Epithelial cell of esophagus (primary cell): ENCODE measurements around the gene CLTCL1.
A peak's percentile ranks its signal among the peaks of the same experiment; 100 is the strongest.
"Not testable (repeated sequence)": the region's sequence is repeated elsewhere in the genome, so short reads cannot be mapped to it uniquely, and the experiment has no call there.

Experiments used
- DNase-seq: peaks from one replicate; pipeline ENCODE4 v3.0.0; 2010; ENCODE audit warnings: low read depth
- H3K4me3 ChIP-seq: 2 replicates; pipeline ENCODE4 v1.5.1; 2011; ENCODE audit warnings: mild to moderate bottlenecking, low read length, control low read depth
- CTCF ChIP-seq: IDR thresholded peaks from 2 replicates; pipeline ENCODE4 v1.5.1; 2011; ENCODE audit warnings: low read depth, mild to moderate bottlenecking, low read length, control low read depth, inconsistent platforms; ENCODE audit not compliant: insufficient read depth; ENCODE audit errors: missing control alignments

Gene CLTCL1

DNA sequence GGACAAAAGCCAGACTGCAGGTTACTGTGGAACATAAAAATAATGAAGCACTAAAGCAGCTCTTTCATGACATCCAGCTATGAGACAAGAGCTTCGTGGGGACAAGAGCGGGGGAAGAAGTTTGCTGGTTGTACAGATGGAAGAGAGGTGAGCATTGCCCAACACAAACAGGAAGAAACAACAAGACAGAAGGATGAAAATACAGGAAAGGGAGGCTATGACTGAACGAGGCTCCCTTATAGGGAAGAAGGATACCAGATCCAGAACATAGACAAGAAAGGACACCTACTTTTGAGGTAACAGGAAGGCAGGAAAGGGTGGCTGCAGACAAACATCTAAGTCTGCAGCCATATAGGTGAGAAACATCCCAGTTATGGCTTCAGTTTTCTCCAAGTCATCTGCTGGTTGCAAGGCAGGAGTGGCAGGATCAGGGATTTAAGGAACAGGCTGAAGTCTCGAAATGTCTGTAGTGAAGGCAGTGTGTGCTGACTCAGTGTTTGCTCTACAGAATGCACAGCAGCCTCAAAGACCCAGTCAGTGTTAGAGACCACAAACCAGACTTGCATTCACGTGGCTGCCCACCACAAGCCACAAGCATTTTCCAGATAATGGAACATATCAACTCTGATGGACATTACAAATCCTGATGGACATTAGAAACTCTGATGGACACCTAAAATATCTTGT lies 1.9 kb downstream of the CLTCL1 start:
- H3K4me3 ChIP-seq: no peak overlapping the region
- peak; percentile 70 for DNase-seq
- TF ChIP-seq CTCF: no peak

DNA sequence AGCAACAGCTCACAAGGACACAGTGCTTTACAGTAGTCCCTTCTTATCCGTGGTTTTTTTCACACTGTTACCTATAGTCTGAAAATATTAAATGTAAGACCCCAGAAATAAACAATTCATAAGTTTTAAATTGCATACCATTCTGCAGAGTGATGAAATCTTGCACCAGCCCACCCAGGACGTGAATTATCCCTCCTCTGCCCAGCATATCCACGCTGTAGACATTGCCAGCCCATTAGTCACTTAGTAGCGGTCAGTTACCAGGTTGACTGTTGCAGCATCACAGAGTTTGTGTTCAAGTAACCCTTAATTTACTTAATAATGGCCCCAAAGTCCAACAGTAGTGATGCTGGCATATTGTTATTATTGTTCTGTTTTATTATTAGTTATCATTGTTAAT lies 3.6 kb downstream of the CLTCL1 start:
- TF ChIP-seq CTCF: no peak
- peak; percentile 77 for DNase-seq
- H3K4me3 ChIP-seq: no peak overlapping the region

- no peak overlapping the region for H3K4me3 ChIP-seq
- peak; percentile 98 for DNase-seq
- TF ChIP-seq CTCF: no peak
Measured at GRCh38 chr22:19287076-19287707, 4.3 kb downstream of the CLTCL1 start.

DNA sequence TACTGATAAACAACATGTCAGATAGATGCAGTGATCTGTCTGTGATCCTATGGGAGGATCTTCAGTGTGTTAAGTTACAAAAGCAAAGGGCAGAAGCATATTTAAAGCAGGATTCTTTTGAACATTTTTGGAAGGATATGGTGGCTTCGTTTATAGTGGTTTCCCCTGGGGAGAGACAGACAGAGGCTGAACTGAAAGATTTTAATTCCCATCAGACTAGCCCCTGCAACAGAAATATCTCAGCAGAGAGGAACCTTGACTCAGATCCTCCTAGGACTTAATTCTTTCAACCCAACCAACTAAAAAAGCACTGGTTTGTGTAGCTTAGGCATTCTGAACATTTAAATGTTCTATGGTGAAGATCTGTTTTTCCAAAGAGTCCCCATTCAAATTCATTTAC lies 5.7 kb downstream of the CLTCL1 start:
- H3K4me3 ChIP-seq: no peak overlapping the region
- no peak for DNase-seq
- TF ChIP-seq CTCF: no peak

DNA sequence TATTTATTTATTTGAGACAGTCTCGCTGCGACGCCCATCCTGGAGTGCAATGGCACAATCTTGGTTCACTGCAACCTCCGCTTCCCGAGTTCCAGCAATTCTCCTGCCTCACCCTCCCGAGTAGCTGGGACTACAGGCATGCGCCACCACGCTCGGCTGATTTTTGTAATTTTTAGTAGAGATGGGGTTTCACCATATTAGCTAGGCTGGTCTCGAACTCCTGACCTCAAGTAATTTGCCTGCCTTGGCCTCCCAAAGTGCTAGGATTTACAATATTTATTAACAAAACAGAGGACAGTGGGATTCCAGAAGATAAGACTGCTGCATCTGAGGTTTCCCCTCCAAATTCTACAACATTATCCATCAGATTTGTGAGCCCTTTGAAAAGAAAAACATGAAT lies 12.4 kb downstream of the CLTCL1 start:
- not testable (repeated sequence) for H3K4me3 ChIP-seq, DNase-seq

DNA sequence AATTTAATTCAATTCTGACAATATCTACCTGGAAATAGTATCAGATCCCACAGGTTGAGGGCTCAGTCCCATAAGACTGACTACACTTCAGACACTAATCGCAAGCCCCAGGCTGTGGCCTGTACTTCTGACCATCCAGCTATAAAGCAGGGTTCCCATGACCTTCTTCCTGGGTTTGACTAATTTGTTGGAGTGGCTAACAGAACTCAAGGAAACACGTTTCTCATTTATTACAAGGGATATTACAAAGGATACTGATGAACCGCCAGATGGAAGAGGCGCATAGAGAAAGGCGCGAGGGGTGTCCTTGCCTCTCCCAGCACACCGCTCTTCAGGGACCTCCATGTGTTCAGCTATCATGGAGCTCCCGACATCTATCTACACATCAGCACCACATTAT lies 13.7 kb downstream of the CLTCL1 start:
- DNase-seq: no peak
- no peak overlapping the region for H3K4me3 ChIP-seq
- TF ChIP-seq CTCF: no peak

GRCh38 chr22:19275919-19276600 lies 15.5 kb downstream of the CLTCL1 start:
- DNase-seq: no peak

More at GRCh38 chr22:19275919-19276600, 15.5 kb downstream of the CLTCL1 start:
- no peak for TF ChIP-seq CTCF
- no peak overlapping the region for H3K4me3 ChIP-seq
